ENCODE measurements around the gene APPL2.
"Not testable (repeated sequence)": the region's sequence is repeated elsewhere in the genome, so short reads cannot be mapped to it uniquely, and the experiment has no call there.

Gene APPL2

DNA sequence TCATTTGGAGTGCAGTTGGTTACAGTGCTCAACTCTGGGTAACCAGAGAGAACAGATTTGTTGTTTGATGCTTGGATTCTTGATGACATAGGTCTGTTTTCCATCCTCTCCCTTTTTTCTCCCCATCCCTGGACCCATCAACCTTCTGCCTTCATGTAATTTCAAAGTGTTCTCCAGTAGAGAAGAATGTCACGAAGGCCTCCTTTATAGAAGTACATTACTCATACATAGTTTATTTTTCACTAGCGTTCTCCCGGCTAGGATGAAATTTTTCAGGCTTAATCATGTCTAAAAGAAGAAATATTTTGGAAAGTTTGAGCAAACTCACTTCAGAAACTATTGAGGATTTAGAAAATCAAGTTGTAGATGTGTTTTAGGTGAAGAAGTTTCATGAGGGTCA is 20.9 kb upstream of the APPL2 start:
- no peak for DNase-seq (ENCODE audit: low read depth)
- TF ChIP-seq, protein P1, sequence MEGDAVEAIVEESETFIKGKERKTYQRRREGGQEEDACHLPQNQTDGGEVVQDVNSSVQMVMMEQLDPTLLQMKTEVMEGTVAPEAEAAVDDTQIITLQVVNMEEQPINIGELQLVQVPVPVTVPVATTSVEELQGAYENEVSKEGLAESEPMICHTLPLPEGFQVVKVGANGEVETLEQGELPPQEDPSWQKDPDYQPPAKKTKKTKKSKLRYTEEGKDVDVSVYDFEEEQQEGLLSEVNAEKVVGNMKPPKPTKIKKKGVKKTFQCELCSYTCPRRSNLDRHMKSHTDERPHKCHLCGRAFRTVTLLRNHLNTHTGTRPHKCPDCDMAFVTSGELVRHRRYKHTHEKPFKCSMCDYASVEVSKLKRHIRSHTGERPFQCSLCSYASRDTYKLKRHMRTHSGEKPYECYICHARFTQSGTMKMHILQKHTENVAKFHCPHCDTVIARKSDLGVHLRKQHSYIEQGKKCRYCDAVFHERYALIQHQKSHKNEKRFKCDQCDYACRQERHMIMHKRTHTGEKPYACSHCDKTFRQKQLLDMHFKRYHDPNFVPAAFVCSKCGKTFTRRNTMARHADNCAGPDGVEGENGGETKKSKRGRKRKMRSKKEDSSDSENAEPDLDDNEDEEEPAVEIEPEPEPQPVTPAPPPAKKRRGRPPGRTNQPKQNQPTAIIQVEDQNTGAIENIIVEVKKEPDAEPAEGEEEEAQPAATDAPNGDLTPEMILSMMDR (IDR thresholded peaks at IDR 0.05; ENCODE audit: insufficient read depth, low read depth, low read length, missing control alignments): no peak
- H3K4me3 ChIP-seq (ENCODE audit: low read depth, low read length): no peak overlapping the region

DNA sequence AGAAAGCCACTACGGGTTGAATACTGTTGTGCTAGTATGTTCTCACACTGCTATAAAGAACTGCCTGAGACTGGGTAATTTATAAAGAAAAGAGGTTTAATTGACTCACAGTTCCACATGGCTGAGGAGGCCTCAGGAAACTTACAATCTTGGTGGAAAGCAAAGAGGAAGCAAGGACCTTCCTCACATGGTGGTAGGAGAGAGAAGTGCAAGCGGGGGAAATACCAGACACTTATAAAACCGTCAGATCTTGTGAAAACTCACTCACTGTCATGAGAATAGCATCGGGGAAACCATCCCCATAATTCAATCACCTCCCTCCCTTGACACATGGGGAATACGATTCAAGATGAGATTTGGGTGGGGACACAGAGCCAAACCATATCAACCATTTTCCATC is 20.5 kb upstream of the APPL2 start:
- not testable (repeated sequence) for DNase-seq (ENCODE audit: low read depth); H3K4me3 ChIP-seq (ENCODE audit: low read depth, low read length)

DNA sequence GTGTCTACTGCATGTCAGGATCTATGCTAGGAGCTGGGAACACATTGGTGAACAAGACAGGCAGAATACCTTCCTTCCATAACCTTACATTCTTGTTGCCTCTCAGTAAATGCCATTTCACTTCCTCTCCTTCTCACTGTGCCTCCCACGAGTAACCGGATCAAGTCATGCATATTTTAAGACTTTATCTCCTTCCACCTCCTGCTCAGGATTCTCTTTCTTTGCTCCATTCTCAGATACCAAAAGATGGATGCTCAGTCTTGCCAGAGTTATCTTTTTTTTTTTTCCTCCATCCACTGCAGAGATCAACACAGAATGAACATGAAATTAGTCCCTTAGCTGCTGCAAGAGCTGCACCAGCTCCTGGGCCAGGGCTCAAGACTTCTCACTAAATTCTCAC is 20.0 kb upstream of the APPL2 start:
- DNase-seq (ENCODE audit: low read depth): no peak
- TF ChIP-seq, protein P1 (IDR thresholded peaks at IDR 0.05; ENCODE audit: insufficient read depth, low read depth, low read length, missing control alignments): no peak
- H3K4me3 ChIP-seq (ENCODE audit: low read depth, low read length): no peak overlapping the region

DNA sequence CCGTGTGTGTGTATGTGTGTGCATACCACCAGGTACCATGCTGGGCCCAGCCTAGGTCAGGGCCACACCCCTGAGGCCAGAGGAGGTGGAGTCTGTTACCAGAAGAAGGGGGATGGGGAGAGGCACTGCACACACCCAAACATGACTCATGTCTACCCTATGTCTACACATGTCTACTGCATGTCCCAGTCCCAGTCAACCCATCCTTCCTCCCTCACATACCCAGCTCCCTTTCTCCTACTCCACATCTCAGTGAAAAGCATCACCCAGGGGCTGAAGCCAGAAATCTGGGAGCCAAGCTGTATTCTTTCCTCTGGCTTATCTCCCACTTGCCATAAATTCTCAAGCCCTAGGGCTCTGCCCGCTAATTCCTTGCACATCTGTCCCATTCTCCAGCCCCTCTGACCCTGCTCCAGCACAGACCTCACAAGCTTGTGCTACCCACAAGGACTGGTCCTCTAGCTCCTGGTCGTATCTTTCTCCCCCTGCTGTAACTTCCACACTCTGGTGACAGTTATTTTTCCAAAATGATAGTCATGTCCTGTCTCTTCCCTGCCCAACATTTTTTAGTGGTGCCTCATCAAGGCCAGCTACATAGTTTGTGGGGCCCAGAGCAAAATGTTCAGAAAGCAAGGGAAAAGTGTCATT is 18.0 kb upstream of the APPL2 start:
- TF ChIP-seq, protein P1 (IDR thresholded peaks at IDR 0.05; ENCODE audit: insufficient read depth, low read depth, low read length, missing control alignments): no peak
- no peak overlapping the region for H3K4me3 ChIP-seq (ENCODE audit: low read depth, low read length)
- DNase-seq (ENCODE audit: low read depth): no peak

DNA sequence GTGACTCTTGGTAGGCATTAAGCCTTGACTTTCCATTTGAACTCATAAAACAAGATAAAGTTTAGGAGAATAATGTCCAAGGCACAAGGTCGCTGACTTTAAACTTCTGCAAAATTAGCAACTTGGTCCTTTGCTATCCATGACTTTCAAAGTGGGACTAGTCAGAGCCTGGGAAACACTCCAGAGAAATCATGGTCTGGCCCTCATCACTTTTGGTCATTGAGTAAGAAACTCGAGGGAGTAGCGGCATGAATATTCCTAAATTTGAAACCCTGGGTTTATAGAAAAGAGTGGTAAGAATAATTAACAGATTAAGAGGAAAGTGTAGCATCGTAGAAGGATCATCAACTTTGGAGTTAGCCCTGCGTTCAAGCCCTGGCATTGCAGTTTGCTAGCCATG is 16.9 kb upstream of the APPL2 start:
- H3K4me3 ChIP-seq (ENCODE audit: low read depth, low read length): no peak overlapping the region
- DNase-seq (ENCODE audit: low read depth): no peak
- TF ChIP-seq, protein P1 (IDR thresholded peaks at IDR 0.05; ENCODE audit: insufficient read depth, low read depth, low read length, missing control alignments): no peak

DNA sequence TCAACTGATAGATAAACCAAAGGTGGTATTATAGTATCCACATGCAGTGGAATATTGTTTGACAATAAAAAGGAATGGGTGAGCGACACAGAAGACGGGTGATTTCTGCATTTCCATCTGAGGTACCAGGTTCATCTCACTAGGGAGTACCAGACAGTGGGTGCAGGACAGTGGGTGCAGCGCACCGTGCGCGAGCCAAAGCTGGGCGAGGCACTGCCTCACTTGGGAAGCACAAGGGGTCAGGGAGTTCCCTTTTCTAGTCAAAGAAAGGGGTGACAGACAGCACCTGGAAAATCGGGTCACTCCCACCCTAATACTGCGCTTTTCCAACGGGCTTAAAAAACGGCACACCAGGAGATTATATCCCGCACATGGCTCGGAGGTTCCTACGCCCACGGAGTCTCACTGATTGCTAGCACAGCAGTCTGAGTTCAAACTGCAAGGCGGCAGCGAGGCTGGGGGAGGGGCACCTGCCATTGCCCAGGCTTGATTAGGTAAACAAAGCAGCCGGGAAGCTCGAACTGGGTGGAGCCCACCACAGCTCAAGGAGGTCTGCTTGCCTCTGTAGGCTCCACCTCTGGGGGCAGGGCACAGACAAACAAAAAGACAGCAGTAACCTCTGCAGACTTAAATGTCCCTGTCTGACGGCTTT is 9.9 kb upstream of the APPL2 start:
- not testable (repeated sequence) for H3K4me3 ChIP-seq (ENCODE audit: low read depth, low read length); DNase-seq (ENCODE audit: low read depth)

DNA sequence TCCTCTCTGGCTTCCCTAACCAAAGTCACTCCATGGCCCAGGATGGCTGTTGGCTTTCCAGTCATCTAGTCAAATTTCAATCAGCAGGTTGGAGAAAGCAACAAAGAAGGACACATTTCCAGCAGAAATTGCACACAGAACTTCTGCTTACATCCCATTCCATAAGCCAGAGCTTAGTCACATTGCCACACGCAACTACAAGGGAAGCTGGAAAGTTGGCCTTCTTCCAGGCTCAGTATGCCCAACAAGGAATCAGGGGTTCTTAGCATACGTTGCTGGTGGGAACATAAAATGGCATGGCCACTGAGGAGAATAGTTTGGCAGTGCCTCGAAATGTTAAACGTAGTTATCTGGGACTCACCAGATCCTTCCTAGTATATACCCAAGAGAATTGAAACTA is 9.3 kb upstream of the APPL2 start:
- no peak for DNase-seq (ENCODE audit: low read depth)
- no peak overlapping the region for H3K4me3 ChIP-seq (ENCODE audit: low read depth, low read length)
- TF ChIP-seq, protein P1 (IDR thresholded peaks at IDR 0.05; ENCODE audit: insufficient read depth, low read depth, low read length, missing control alignments): no peak

DNA sequence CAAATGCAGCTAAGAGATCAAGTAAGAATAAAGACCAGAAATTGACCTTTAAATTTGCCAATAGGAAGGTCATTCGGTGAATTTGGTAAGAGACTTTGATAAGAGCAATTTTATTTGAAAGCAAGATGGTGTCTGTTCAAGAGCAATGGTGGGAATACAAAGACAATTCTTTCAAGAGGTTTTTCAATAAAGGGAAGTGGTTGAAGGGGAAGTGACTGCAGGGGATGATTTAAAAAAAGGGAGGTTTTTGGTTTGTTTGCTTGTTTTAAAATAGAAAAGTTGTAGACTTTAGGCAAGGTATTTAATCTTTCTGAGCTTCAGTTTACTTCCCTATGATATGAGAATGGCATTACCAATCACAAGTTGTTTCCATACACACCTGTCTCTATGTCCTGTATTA is 4.3 kb upstream of the APPL2 start:
- TF ChIP-seq, protein P1 (IDR thresholded peaks at IDR 0.05; ENCODE audit: insufficient read depth, low read depth, low read length, missing control alignments): no peak
- DNase-seq (ENCODE audit: low read depth): no peak
- no peak overlapping the region for H3K4me3 ChIP-seq (ENCODE audit: low read depth, low read length)

Data from GM12865 (cell line).